DOHH2 (cell line): ENCODE results near the gene FAM89B.

Experiments used
- CTCF ChIP-seq: fragments of 200-600 bp; sonication (generic); IDR thresholded peaks from one replicate; pipeline ENCODE4 v1.5.1; 2014; ENCODE audit warnings: antibody characterized with exemption, mild to moderate bottlenecking, low read depth, low read length; ENCODE audit not compliant: poor library complexity, severe bottlenecking
- EZH2phosphoT487 ChIP-seq: fragments of 200-600 bp; sonication (generic); IDR thresholded peaks from 2 replicates; pipeline ENCODE4 v1.6.1; 2017; ENCODE audit warnings: borderline replicate concordance, mild to moderate bottlenecking, antibody characterized with exemption, low read length, moderate library complexity, mixed read lengths

GRCh38 chr11:65618763-65619162 lies 46.4 kb downstream of the FAM89B start:
- TF ChIP-seq CTCF, result no peak
- no peak for TF ChIP-seq EZH2phosphoT487
